ENCODE data around the gene MTHFD2L.

Gene MTHFD2L

DNA sequence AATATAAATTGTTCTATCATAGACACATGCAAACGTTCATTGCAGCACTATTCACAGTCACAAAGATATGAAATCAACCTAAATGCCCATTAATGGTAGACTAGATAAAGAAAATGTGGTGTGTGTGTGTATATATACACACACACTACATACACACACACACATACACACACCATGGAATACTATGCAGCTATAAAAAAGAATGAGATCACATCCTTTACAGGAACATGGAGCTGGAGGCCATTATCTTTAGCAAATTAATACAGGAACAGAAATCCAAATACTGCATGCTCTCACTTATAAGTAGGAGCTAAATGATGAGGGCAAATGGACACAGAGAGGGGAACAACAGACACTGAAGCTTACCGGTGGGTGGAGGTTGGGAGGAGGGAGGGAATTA is 65.2 kb downstream of the MTHFD2L start:
- H3K4me1 ChIP-seq (ENCODE audit: low read length): no peaks in the 10 kb centered on the region
- H3K4me2 ChIP-seq (ENCODE audit: low read depth, low read length): no peak overlapping the region
- no peak for DNase-seq
- no peak overlapping the region for H3K9ac ChIP-seq (ENCODE audit: low read length)
- no peaks in the 10 kb centered on the region for H3K79me2 ChIP-seq (ENCODE audit: low read length)
- no peaks in the 10 kb centered on the region for H4K20me1 ChIP-seq (ENCODE audit: insufficient read depth, low read length)
- no peak overlapping the region for H2AFZ ChIP-seq (ENCODE audit: low read length)
- H3K27ac ChIP-seq (ENCODE audit: low read length): no peak overlapping the region
- no peaks in the 10 kb centered on the region for H3K36me3 ChIP-seq (replicated peaks; ENCODE audit: insufficient read depth, low read length)
- no peaks in the 10 kb centered on the region for H3F3A ChIP-seq (ENCODE audit: insufficient read depth, low read length)
- H3K9me2 ChIP-seq (replicated peaks; ENCODE audit: insufficient read depth, low read length): no peaks in the 10 kb centered on the region
- TF ChIP-seq EZH2 (optimal IDR thresholded peaks at IDR 0.05; ENCODE audit: low read depth, low read length) (no peak), EZH2phosphoT487 (IDR thresholded peaks at IDR 0.05; ENCODE audit: low read length) (no peak)
- TF ChIP-seq, protein P1, sequence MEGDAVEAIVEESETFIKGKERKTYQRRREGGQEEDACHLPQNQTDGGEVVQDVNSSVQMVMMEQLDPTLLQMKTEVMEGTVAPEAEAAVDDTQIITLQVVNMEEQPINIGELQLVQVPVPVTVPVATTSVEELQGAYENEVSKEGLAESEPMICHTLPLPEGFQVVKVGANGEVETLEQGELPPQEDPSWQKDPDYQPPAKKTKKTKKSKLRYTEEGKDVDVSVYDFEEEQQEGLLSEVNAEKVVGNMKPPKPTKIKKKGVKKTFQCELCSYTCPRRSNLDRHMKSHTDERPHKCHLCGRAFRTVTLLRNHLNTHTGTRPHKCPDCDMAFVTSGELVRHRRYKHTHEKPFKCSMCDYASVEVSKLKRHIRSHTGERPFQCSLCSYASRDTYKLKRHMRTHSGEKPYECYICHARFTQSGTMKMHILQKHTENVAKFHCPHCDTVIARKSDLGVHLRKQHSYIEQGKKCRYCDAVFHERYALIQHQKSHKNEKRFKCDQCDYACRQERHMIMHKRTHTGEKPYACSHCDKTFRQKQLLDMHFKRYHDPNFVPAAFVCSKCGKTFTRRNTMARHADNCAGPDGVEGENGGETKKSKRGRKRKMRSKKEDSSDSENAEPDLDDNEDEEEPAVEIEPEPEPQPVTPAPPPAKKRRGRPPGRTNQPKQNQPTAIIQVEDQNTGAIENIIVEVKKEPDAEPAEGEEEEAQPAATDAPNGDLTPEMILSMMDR (IDR thresholded peaks at IDR 0.05; ENCODE audit: low read length): no peak
- no peaks in the 10 kb centered on the region for H3K27me3 ChIP-seq (replicated peaks; ENCODE audit: insufficient read depth, low read length)
- no peak overlapping the region for H3K4me3 ChIP-seq (ENCODE audit: low read length)
- H3K9me3 ChIP-seq (replicated peaks; ENCODE audit: insufficient read depth, low read length): no peaks in the 10 kb centered on the region

DNA sequence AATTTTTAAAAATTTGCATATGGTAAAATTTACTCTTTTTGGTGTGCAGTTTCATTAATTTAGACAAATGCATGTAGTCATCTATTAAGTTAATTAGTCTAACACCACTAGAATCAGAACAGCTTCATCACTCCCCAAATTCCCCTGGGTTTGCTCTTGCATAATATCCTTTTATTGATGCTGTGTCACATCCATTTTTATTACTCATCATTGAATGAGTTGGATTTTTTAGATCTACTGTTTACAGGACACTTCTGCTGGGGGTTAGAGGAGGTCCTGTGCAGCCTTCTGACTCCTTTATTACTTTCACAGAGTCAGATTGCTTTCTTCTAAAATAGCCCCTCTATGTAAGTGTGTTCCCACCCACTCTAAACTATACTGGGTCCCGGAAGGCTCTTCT is 65.9 kb downstream of the MTHFD2L start:
- Histone ChIP-seq H4K20me1 (ENCODE audit: insufficient read depth, low read length) (no peaks in the 10 kb centered on the region), H3K9me3 (replicated peaks; ENCODE audit: insufficient read depth, low read length) (no peaks in the 10 kb centered on the region), H3K9ac (ENCODE audit: low read length) (no peak overlapping the region), H3K79me2 (ENCODE audit: low read length) (no peaks in the 10 kb centered on the region), H3K36me3 (replicated peaks; ENCODE audit: insufficient read depth, low read length) (no peaks in the 10 kb centered on the region), H3K27ac (ENCODE audit: low read length) (no peak overlapping the region), H2AFZ (ENCODE audit: low read length) (no peak overlapping the region), H3K4me2 (ENCODE audit: low read depth, low read length) (no peak overlapping the region), H3F3A (ENCODE audit: insufficient read depth, low read length) (no peaks in the 10 kb centered on the region), H3K4me1 (ENCODE audit: low read length) (no peaks in the 10 kb centered on the region; the same call in 1 of the 2 replicates), H3K4me3 (ENCODE audit: low read length) (no peak overlapping the region), H3K27me3 (replicated peaks; ENCODE audit: insufficient read depth, low read length) (no peaks in the 10 kb centered on the region), H3K9me2 (replicated peaks; ENCODE audit: insufficient read depth, low read length) (no peaks in the 10 kb centered on the region)
- DNase-seq: no peak
- TF ChIP-seq, protein P1 (IDR thresholded peaks at IDR 0.05; ENCODE audit: low read length): no peak
- TF ChIP-seq EZH2 (optimal IDR thresholded peaks at IDR 0.05; ENCODE audit: low read depth, low read length) (no peak), EZH2phosphoT487 (IDR thresholded peaks at IDR 0.05; ENCODE audit: low read length) (no peak)

DNA sequence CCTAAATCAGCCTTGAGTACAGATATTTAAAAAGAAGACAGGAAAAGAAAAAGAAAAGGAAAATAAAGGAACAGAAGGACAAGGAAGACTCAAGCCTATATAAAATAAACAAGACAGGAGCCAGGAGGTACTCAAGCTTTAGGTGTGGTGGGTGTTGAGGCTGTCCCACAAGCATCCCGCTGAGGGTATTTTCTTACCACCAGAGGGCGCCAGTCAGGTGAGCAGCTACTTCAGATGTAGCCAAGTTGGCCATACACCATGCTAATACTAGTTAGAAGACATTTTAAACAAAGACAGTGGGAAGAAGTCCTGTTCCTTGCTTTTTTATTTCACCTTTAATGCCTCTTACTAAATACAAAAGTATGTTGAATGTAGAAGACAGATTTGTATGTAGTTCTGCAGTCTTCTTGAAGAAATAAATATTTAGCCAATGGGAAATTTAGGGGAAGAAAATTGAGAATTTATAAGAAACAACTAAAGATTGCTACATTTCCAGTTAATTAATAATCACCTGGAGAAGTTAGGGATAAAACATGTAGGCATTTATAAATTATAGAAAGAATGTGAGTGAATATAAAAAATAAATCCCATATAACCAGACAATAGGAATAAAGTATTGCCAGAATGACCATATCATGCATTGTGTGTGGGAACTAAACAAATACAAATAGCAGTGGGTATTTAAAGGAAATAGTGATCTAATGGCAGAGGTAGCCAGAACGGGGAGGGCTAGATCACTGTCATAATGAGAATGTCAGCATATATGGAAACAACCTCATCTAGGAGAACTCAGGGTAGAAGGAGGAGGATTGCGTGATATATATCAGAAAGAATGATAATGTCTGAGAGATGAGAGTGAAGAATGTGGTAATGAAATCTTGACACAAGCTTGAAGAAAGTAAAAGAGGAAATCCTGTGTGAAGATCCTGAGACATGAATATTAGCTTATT is 71.0 kb downstream of the MTHFD2L start:
- Histone ChIP-seq H4K20me1 (ENCODE audit: insufficient read depth, low read length) (no peaks in the 10 kb centered on the region), H3K9me3 (replicated peaks; ENCODE audit: insufficient read depth, low read length) (no peaks in the 10 kb centered on the region), H3K9me2 (replicated peaks; ENCODE audit: insufficient read depth, low read length) (no peaks in the 10 kb centered on the region), H3K4me2 (ENCODE audit: low read depth, low read length) (no peak overlapping the region), H3K9ac (ENCODE audit: low read length) (no peak overlapping the region), H3K79me2 (ENCODE audit: low read length) (no peaks in the 10 kb centered on the region), H3K27ac (ENCODE audit: low read length) (no peak overlapping the region), H3F3A (ENCODE audit: insufficient read depth, low read length) (peaks cover 14% of the 10 kb centered on the region), H3K4me3 (ENCODE audit: low read length) (no peak overlapping the region), H2AFZ (ENCODE audit: low read length) (no peak overlapping the region), H3K27me3 (replicated peaks; ENCODE audit: insufficient read depth, low read length) (no peaks in the 10 kb centered on the region), H3K36me3 (replicated peaks; ENCODE audit: insufficient read depth, low read length) (no peaks in the 10 kb centered on the region), H3K4me1 (ENCODE audit: low read length) (peaks cover 27% of the 10 kb centered on the region)
- TF ChIP-seq EZH2 (optimal IDR thresholded peaks at IDR 0.05; ENCODE audit: low read depth, low read length): no peak
- TF ChIP-seq, protein P1 (IDR thresholded peaks at IDR 0.05; ENCODE audit: low read length): peak; percentile 95
- DNase-seq: peak; percentile 85

Measured in MM.1S (cell line).